Liver (tissue), 9 donors: ENCODE results near the gene MAP4K3. TPM values are rescaled to one million over a fixed set of nuclear protein-coding genes. Genes with fewer than 3 reads are reported as not detected.

Source experiments
- DNase-seq: peaks from one replicate; pipeline ENCODE4 v3.0.0-alpha.2; 2017; ENCODE audit warnings: low spot score
- H3K27ac ChIP-seq, 2 donors: one replicate each; pipeline ENCODE4 v1.7.0; 2013; ENCODE audit warnings: inconsistent platforms in 2 of 2, low read length in 2 of 2, control low read depth in 1 of 2, low read depth in 1 of 2, mild to moderate bottlenecking in 1 of 2
- H3K27me3 ChIP-seq, 4 donors: one replicate each; pipeline versions ENCODE4 v1.6.1 to v1.7.0; 2013; ENCODE audit warnings: low read length in 3 of 4, inconsistent platforms in 1 of 4, mild to moderate bottlenecking in 1 of 4, moderate library complexity in 1 of 4; ENCODE audit not compliant: control insufficient read depth in 4 of 4, insufficient read depth in 4 of 4
- H3K36me3 ChIP-seq, 4 donors: one replicate each; pipeline versions ENCODE4 v1.6.1 to v1.7.0; 2013; ENCODE audit warnings: low read length in 3 of 4, mild to moderate bottlenecking in 3 of 4, low read depth in 1 of 4, moderate library complexity in 1 of 4; ENCODE audit not compliant: control insufficient read depth in 4 of 4, insufficient read depth in 3 of 4
- H3K4me1 ChIP-seq, 4 donors: one replicate each; pipeline versions ENCODE4 v1.6.1 to v1.7.0; 2013; ENCODE audit warnings: low read length in 3 of 4, mild to moderate bottlenecking in 3 of 4, moderate library complexity in 1 of 4; ENCODE audit not compliant: control insufficient read depth in 4 of 4, insufficient read depth in 4 of 4
- H3K4me3 ChIP-seq, 3 donors: one replicate each; pipeline versions ENCODE4 v1.6.1 to v1.7.0; 2013; ENCODE audit warnings: low read length in 3 of 3, control low read depth in 1 of 3, low read depth in 1 of 3, mild to moderate bottlenecking in 1 of 3
- H3K9ac ChIP-seq, 2 donors: one replicate each; pipeline ENCODE4 v1.7.0; 2013; ENCODE audit warnings: low read length in 2 of 2, mild to moderate bottlenecking in 2 of 2, moderate library complexity in 2 of 2, control low read depth in 1 of 2, low read depth in 1 of 2
- H3K9me3 ChIP-seq, 4 donors: one replicate each; pipeline versions ENCODE4 v1.6.1 to v1.7.0; 2013; ENCODE audit warnings: low read length in 3 of 4; ENCODE audit not compliant: control insufficient read depth in 4 of 4
- ATF3 ChIP-seq: IDR thresholded peaks from 2 replicates; pipeline ENCODE4 v1.6.1; 2016; ENCODE audit warnings: antibody characterized with exemption
- CTCF ChIP-seq: fragments of 150-350 bp; IDR thresholded peaks from 2 replicates; pipeline ENCODE4 v1.5.1; 2017; ENCODE audit warnings: improper control_type of control experiment, low read depth, low read length; ENCODE audit not compliant: missing input control
- EGR1 ChIP-seq, 2 donors: IDR thresholded peaks; 2 replicates each; pipeline ENCODE4 v1.6.1; 2016 to 2018; ENCODE audit warnings: antibody characterized with exemption in 2 of 2, low read depth in 2 of 2
- FOXA1 ChIP-seq: IDR thresholded peaks from 2 replicates; pipeline ENCODE4 v1.6.1; 2016; ENCODE audit warnings: antibody characterized with exemption
- FOXA2 ChIP-seq: IDR thresholded peaks from 2 replicates; pipeline ENCODE4 v1.6.1; 2016; ENCODE audit warnings: antibody characterized with exemption
- GABPA ChIP-seq, 2 donors: IDR thresholded peaks in 1 of 2; conservative IDR thresholded peaks in 1 of 2; 2 replicates each; pipeline ENCODE4 v1.6.1; 2016; ENCODE audit warnings: antibody characterized with exemption in 2 of 2, mild to moderate bottlenecking in 1 of 2, moderate library complexity in 1 of 2
- HNF4A ChIP-seq, 2 donors: conservative IDR thresholded peaks; 2 replicates each; pipeline ENCODE4 v1.6.1; 2016; ENCODE audit warnings: antibody characterized with exemption in 2 of 2, mild to moderate bottlenecking in 2 of 2
- HNF4G ChIP-seq: IDR thresholded peaks from 2 replicates; pipeline ENCODE4 v1.6.1; 2016; ENCODE audit warnings: antibody characterized with exemption
- JUND ChIP-seq, 2 donors: IDR thresholded peaks; 2 replicates each; pipeline ENCODE4 v1.6.1; 2016; ENCODE audit warnings: antibody characterized with exemption in 2 of 2
- MAX ChIP-seq: IDR thresholded peaks from 2 replicates; pipeline ENCODE4 v1.6.1; 2016; ENCODE audit warnings: antibody characterized with exemption
- NR2F2 ChIP-seq: IDR thresholded peaks from 2 replicates; pipeline ENCODE4 v1.6.1; 2016; ENCODE audit warnings: antibody characterized with exemption
- RAD21 ChIP-seq, 2 donors: IDR thresholded peaks; 2 replicates each; pipeline ENCODE4 v1.6.1; 2016; ENCODE audit warnings: antibody characterized with exemption in 2 of 2, mild to moderate bottlenecking in 2 of 2
- REST ChIP-seq: IDR thresholded peaks from 2 replicates; pipeline ENCODE4 v1.6.1; 2016; ENCODE audit warnings: antibody characterized with exemption, mild to moderate bottlenecking
- RXRA ChIP-seq, 2 donors: IDR thresholded peaks; 2 replicates each; pipeline ENCODE4 v1.6.1; 2017 to 2018; ENCODE audit warnings: antibody characterized with exemption in 2 of 2, mild to moderate bottlenecking in 1 of 2
- SP1 ChIP-seq: IDR thresholded peaks from 2 replicates; pipeline ENCODE4 v1.6.1; 2018; ENCODE audit warnings: antibody characterized with exemption, mild to moderate bottlenecking
- TAF1 ChIP-seq: conservative IDR thresholded peaks from 2 replicates; pipeline ENCODE4 v1.6.1; 2016; ENCODE audit warnings: antibody characterized with exemption, mild to moderate bottlenecking
- YY1 ChIP-seq: IDR thresholded peaks from 2 replicates; pipeline ENCODE4 v1.6.1; 2016; ENCODE audit warnings: antibody characterized with exemption, mild to moderate bottlenecking
- ZBTB33 ChIP-seq: IDR thresholded peaks from 2 replicates; pipeline ENCODE4 v1.6.1; 2016; ENCODE audit warnings: antibody characterized with exemption
- WGBS: extraction: QIAGEN DNeasy Blood & Tissue Kit; methylation state at CpG from one replicate; pipeline ENCODE4 v1.1.7; 2013; 5-methylcytosine and 5-hydroxymethylcytosine counted together
- polyA plus RNA-seq, 2 donors: library from polyadenylated mRNA; stranded (reverse) in 1 of 2; unstranded in 1 of 2; fragments of 200-250 nt in 1 of 2; fragments of >200 nt in 1 of 2; fragmentation: Nextera tagmentation in 1 of 2; extraction: Ambion mirVana in 1 of 2; gene quantifications; one replicate each; pipeline versions ENCODE4 v1.2.1 to v1.2.3, GENCODE V29; 2013 to 2015
- total RNA-seq, 2 donors: library from RNA; depleted of rRNA; stranded (reverse); fragments of >200 nt; gene quantifications; one replicate each; pipeline ENCODE4 v1.2.3, GENCODE V29; 2014
- donor health status: healthy.
- donor health status: healthy.
- donor health status: healthy.
- donor health status: healthy.
- donor health status: healthy.

Gene MAP4K3
- total and polyA plus RNA-seq, 4 donors = 6.2 to 23.8 (median 10.9) TPM

GRCh38 chr2:39311469-39311868 lies 125.6 kb downstream of the MAP4K3 start:
- H3K4me3 ChIP-seq = no peak overlapping the region
- H3K27me3 ChIP-seq = no peaks in the 10 kb centered on the region
- WGBS = 95% methylated on average over 2 of the region's 2 CpGs
- no peak overlapping the region for H3K27ac ChIP-seq
- no peak for DNase-seq
- no peak for TF ChIP-seq RXRA (IDR thresholded peaks at IDR 0.05)
- H3K4me1 ChIP-seq = no peaks in the 10 kb centered on the region
- H3K9ac ChIP-seq = no peak overlapping the region
- peaks cover 4 to 13% (median 8%) of the 10 kb centered on the region in 4 donors for H3K36me3 ChIP-seq
- no peaks in the 10 kb centered on the region for H3K9me3 ChIP-seq

- Histone ChIP-seq H3K9me3 (no peaks in the 10 kb centered on the region), H3K27ac (no peak overlapping the region), H3K4me3 (no peak overlapping the region), H3K4me1 (no peaks in the 10 kb centered on the region), H3K27me3 (no peaks in the 10 kb centered on the region), H3K36me3 (peaks cover 0 to 13% (median 7%) of the 10 kb centered on the region in 4 donors), H3K9ac (no peak overlapping the region)
- 94% methylated on average over 1 of the region's 1 CpG for WGBS
- TF ChIP-seq TAF1 (no peak), NR2F2 (no peak), ZBTB33 (no peak), FOXA2 (no peak), SP1 (no peak), YY1 (no peak), HNF4G (no peak), HNF4A (conservative IDR thresholded peaks at IDR 0.05) (no peak), CTCF (no peak), GABPA (IDR thresholded peaks at IDR 0.05 in 1 of 2, conservative IDR thresholded peaks at IDR 0.05 in 1 of 2) (no peak), REST (no peak), FOXA1 (no peak), JUND (IDR thresholded peaks at IDR 0.05) (no peak), RAD21 (IDR thresholded peaks at IDR 0.05) (no peak), RXRA (IDR thresholded peaks at IDR 0.05) (no peak), MAX (no peak), ATF3 (no peak), EGR1 (IDR thresholded peaks at IDR 0.05; ENCODE audit: low read depth in 2 of 2) (no peak)
- no peak for DNase-seq
Observed at GRCh38 chr2:39308778-39309177, 128.3 kb downstream of the MAP4K3 start.
